HepG2 (cell line): ENCODE data around the gene LRRC8E. TPM values are rescaled to one million over a fixed set of nuclear protein-coding genes. Genes with fewer than 3 reads are reported as not detected.

ENCODE experiments used
- CTCF ChIP-seq: sonication (generic); formaldehyde crosslinking; IDR thresholded peaks from 2 replicates; pipeline ENCODE4 v1.5.0; 2020; ENCODE audit warnings: mild to moderate bottlenecking, missing genetic modification reagents, moderate library complexity
- GABPB1 ChIP-seq: IDR thresholded peaks from 2 replicates; pipeline ENCODE4 v1.6.1; 2016; ENCODE audit warnings: mild to moderate bottlenecking, missing genetic modification reagents, moderate library complexity, missing compliant biosample characterization
- HOXD1 ChIP-seq: sonication (generic); formaldehyde crosslinking; IDR thresholded peaks from 2 replicates; pipeline ENCODE4 v1.5.0; 2020; ENCODE audit warnings: missing genetic modification reagents
- JDP2 ChIP-seq: sonication (generic); formaldehyde crosslinking; IDR thresholded peaks from 2 replicates; pipeline ENCODE4 v1.8.1; 2022; ENCODE audit warnings: missing genetic modification reagents, borderline replicate concordance
- KLF15 ChIP-seq: sonication (generic); formaldehyde crosslinking; IDR thresholded peaks from 2 replicates; pipeline ENCODE4 v1.8.1; 2023; ENCODE audit warnings: borderline replicate concordance, mild to moderate bottlenecking, inconsistent platforms, missing genetic modification reagents, mixed read lengths
- MATR3 ChIP-seq: sonication (generic); formaldehyde crosslinking; IDR thresholded peaks from 2 replicates; pipeline ENCODE4 v1.4.0; 2020; ENCODE audit warnings: missing genetic modification reagents
- MEF2D ChIP-seq: sonication (generic); formaldehyde crosslinking; IDR thresholded peaks from 2 replicates; pipeline ENCODE4 v1.5.1; 2020; ENCODE audit warnings: mild to moderate bottlenecking, missing genetic modification reagents
- MXI1 ChIP-seq: IDR thresholded peaks from 3 replicates; pipeline ENCODE4 v1.6.1; 2012; ENCODE audit warnings: low read depth, low read length, inconsistent platforms, borderline replicate concordance
- RBFOX2 ChIP-seq: fragments of 200-400 bp; formaldehyde crosslinking; IDR thresholded peaks from 2 replicates; pipeline ENCODE4 v1.6.1; 2017; ENCODE audit warnings: low read depth, mild to moderate bottlenecking, low read length
- RNF2 ChIP-seq: fragments of 450-650 bp; conservative IDR thresholded peaks from 2 replicates; pipeline ENCODE4 v1.6.1; 2016; ENCODE audit warnings: low read depth
- RXRB ChIP-seq: IDR thresholded peaks from 2 replicates; pipeline ENCODE4 v1.6.1; 2016; ENCODE audit warnings: borderline replicate concordance, missing genetic modification reagents, missing compliant biosample characterization
- SCMH1 ChIP-seq: sonication (generic); formaldehyde crosslinking; IDR thresholded peaks from 2 replicates; pipeline ENCODE4 v1.9.0; 2021; ENCODE audit warnings: missing genetic modification reagents, mild to moderate bottlenecking, borderline replicate concordance
- SSRP1 ChIP-seq: IDR thresholded peaks from 2 replicates; pipeline ENCODE4 v1.6.1; 2016; ENCODE audit warnings: control low read depth
- TCF12 ChIP-seq, 2 experiments: fragments of 450-650 bp in 1 of 2; sonication (generic) in 1 of 2; formaldehyde crosslinking in 1 of 2; IDR thresholded peaks; 2 replicates each; pipeline versions ENCODE4 v1.6.1 to v1.8.0; 2017 to 2022; ENCODE audit warnings: antibody characterized with exemption in 1 of 2, mild to moderate bottlenecking in 1 of 2, missing genetic modification reagents in 1 of 2, moderate library complexity in 1 of 2
- TIGD3 ChIP-seq: sonication (generic); formaldehyde crosslinking; IDR thresholded peaks from 2 replicates; pipeline ENCODE4 v1.5.1; 2020; ENCODE audit warnings: mild to moderate bottlenecking, missing genetic modification reagents, borderline replicate concordance
- TOE1 ChIP-seq: sonication (generic); formaldehyde crosslinking; IDR thresholded peaks from 2 replicates; pipeline ENCODE4 v1.4.0; 2020; ENCODE audit warnings: mild to moderate bottlenecking, missing genetic modification reagents
- TOPORS ChIP-seq: sonication (generic); formaldehyde crosslinking; IDR thresholded peaks from 2 replicates; pipeline ENCODE4 v1.8.0; 2023; ENCODE audit warnings: mild to moderate bottlenecking, missing genetic modification reagents
- ZBTB26 ChIP-seq: IDR thresholded peaks from 2 replicates; pipeline ENCODE4 v1.6.1; 2016; ENCODE audit warnings: missing compliant biosample characterization, missing genetic modification reagents, borderline replicate concordance
- ZNF101 ChIP-seq: sonication (generic); formaldehyde crosslinking; IDR thresholded peaks from 2 replicates; pipeline ENCODE4 v1.4.0; 2020; ENCODE audit warnings: mild to moderate bottlenecking, low read depth, missing genetic modification reagents, borderline replicate concordance
- ZNF207 ChIP-seq: fragments of 450-650 bp; IDR thresholded peaks from 2 replicates; pipeline ENCODE4 v1.6.1; 2016; ENCODE audit warnings: antibody characterized with exemption, borderline replicate concordance
- ZNF468 ChIP-seq: sonication (generic); formaldehyde crosslinking; IDR thresholded peaks from 2 replicates; pipeline ENCODE4 v1.8.0; 2022; ENCODE audit warnings: mild to moderate bottlenecking, moderate library complexity, missing genetic modification reagents
- ZNF484 ChIP-seq: sonication (generic); formaldehyde crosslinking; IDR thresholded peaks from 2 replicates; pipeline ENCODE4 v1.5.1; 2020; ENCODE audit warnings: mild to moderate bottlenecking, low read depth, missing genetic modification reagents, borderline replicate concordance
- ZNF549 ChIP-seq: sonication (generic); formaldehyde crosslinking; IDR thresholded peaks from 2 replicates; pipeline ENCODE4 v1.5.0; 2020; ENCODE audit warnings: missing genetic modification reagents
- ZNF569 ChIP-seq: sonication (generic); formaldehyde crosslinking; IDR thresholded peaks from 2 replicates; pipeline ENCODE4 v1.5.0; 2020; ENCODE audit warnings: mild to moderate bottlenecking, missing genetic modification reagents, moderate library complexity, borderline replicate concordance
- ZNF616 ChIP-seq: sonication (generic); formaldehyde crosslinking; IDR thresholded peaks from 2 replicates; pipeline ENCODE4 v1.5.0; 2020; ENCODE audit warnings: low read depth, mild to moderate bottlenecking, missing genetic modification reagents
- ZNF777 ChIP-seq: sonication (generic); formaldehyde crosslinking; IDR thresholded peaks from 2 replicates; pipeline ENCODE4 v1.4.0; 2020; ENCODE audit warnings: missing genetic modification reagents
- polyA plus RNA-seq, 8 experiments: library from polyadenylated mRNA; depleted of rRNA in 3 of 8; stranded (reverse) in 7 of 8; unstranded in 1 of 8; fragments of >200 nt; fragmentation: Illumina TruSeq in 4 of 8; extraction: Trizol in 4 of 8; gene quantifications; 2 replicates each; pipeline versions ENCODE4 v1.2.1 to v1.2.3, GENCODE V29; 2011 to 2016; ENCODE audit warnings: low read depth in 4 of 8, missing spikeins in 1 of 8, mixed read lengths in 1 of 8; ENCODE audit not compliant: insufficient read depth in 1 of 8
- total RNA-seq, 5 experiments: library from RNA; depleted of rRNA; stranded (reverse); fragments of >200 nt; fragmentation: Illumina TruSeq; extraction: Trizol; gene quantifications; 2 replicates each; pipeline ENCODE4 v1.2.3, GENCODE V29; 2016; ENCODE audit warnings: low read depth in 1 of 5
- TF ChIP-seq, protein P1 (sequence below): IDR thresholded peaks from 2 replicates; pipeline ENCODE4 v1.6.1; 2016; ENCODE audit warnings: control low read depth

The LRRC8E gene
- total and polyA plus RNA-seq, 2 of the 13 experiments (the other 11 are each of a cell fraction or from before 2014, with no cell fraction given) = 8.0 to 10.3 TPM

DNA sequence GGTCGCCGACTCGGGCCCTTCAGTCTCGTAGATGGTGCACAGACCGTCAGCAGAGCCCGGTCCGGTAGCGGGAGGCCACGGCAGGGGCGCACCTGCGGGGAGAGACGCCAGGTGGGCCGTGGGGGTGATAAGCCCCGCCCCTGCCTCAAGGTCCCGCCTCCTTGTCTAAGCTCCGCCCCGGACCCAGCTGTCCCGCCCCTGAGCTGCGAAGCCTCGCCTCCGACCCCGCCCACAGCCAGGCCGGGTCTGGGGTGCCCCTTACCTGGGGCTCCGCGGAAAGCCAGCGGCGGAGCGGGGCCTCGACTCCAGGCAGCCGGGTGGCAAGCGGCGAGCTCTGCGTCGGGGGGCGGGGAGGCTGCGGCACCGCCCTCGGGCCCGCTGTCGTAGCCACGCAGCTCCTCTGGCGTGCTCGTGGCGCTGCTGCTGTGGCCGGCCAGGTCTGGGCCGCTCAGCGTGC is 18.8 kb upstream of the LRRC8E start (continued):
- TF ChIP-seq CTCF (CRISPR knock-in tag) = no peak
- TF ChIP-seq ZNF569 (CRISPR knock-in tag) = no peak
- TF ChIP-seq, protein P1, sequence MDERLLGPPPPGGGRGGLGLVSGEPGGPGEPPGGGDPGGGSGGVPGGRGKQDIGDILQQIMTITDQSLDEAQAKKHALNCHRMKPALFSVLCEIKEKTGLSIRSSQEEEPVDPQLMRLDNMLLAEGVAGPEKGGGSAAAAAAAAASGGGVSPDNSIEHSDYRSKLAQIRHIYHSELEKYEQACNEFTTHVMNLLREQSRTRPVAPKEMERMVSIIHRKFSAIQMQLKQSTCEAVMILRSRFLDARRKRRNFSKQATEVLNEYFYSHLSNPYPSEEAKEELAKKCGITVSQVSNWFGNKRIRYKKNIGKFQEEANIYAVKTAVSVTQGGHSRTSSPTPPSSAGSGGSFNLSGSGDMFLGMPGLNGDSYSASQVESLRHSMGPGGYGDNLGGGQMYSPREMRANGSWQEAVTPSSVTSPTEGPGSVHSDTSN (CRISPR knock-in tag) = no peak
- 0 out of 2 replicates have a peak, but pooled peaks have one; percentile 4 for TF ChIP-seq RXRB
- no peak for TF ChIP-seq ZNF207
- TF ChIP-seq ZBTB26 (CRISPR knock-in tag) = no peak
- TF ChIP-seq TOPORS = 0 out of 2 replicates have a peak, but pooled peaks have one; percentile 68
- TF ChIP-seq ZNF484 (CRISPR knock-in tag) = no peak
- no peak for TF ChIP-seq SSRP1 (CRISPR knock-in tag)
- TF ChIP-seq TCF12 (IDR thresholded peaks at IDR 0.05) = no peak
- peak; percentile 44; the same call in 1 of the 2 replicates for TF ChIP-seq TCF12 (CRISPR knock-in tag; IDR thresholded peaks at IDR 0.05)
- no peak for TF ChIP-seq TIGD3 (CRISPR knock-in tag)
- 0 out of 2 replicates have a peak, but pooled peaks have one; percentile 24 for TF ChIP-seq GABPB1 (CRISPR knock-in tag)
- no peak for TF ChIP-seq ZNF468 (CRISPR knock-in tag)
- 0 out of 2 replicates have a peak, but pooled peaks have one; percentile 23 for TF ChIP-seq KLF15 (CRISPR knock-in tag)
- no peak for TF ChIP-seq SCMH1 (CRISPR knock-in tag)
- TF ChIP-seq MATR3 (CRISPR knock-in tag) = no peak
- no peak for TF ChIP-seq MEF2D
- no peak for TF ChIP-seq HOXD1 (CRISPR knock-in tag)
- TF ChIP-seq ZNF616 (CRISPR knock-in tag) = no peak; the same call in 1 of the 2 replicates
- TF ChIP-seq JDP2 = no peak
- TF ChIP-seq MXI1 = 0 out of 3 replicates have a peak, but pooled peaks have one; percentile 18
- TF ChIP-seq ZNF777 (CRISPR knock-in tag) = peak; percentile 86; the same call in 1 of the 2 replicates
- TF ChIP-seq ZNF101 (CRISPR knock-in tag) = no peak
- no peak for TF ChIP-seq ZNF549 (CRISPR knock-in tag)
- TF ChIP-seq RNF2 = no peak
- TF ChIP-seq RBFOX2 = peak; percentile 61
- no peak for TF ChIP-seq TOE1 (CRISPR knock-in tag)
